A549 (cell line): ENCODE results near the gene GRHL3. TPM values are rescaled to one million over a fixed set of nuclear protein-coding genes. Genes with fewer than 3 reads are reported as not detected.

ENCODE experiments used
- ATAC-seq, 2 experiments: fragments of 200-7000 bp in 1 of 2; fragments of >200 bp in 1 of 2; cut with Nextera tagmentation in 1 of 2; cut with Tn5 transposase in 1 of 2; 3 replicates each; pipeline versions ENCODE4 v1.8.0 to v1.9.1; 2018 to 2020; ENCODE audit warnings: mild to moderate bottlenecking in 1 of 2, moderate library complexity in 1 of 2
- CTCF ChIA-PET: fragments of 300-600 bp; sonication (Branson Sonifier 250); formaldehyde crosslinking; extraction: SDS; loops from one replicate; lab custom pipeline; 2021; ENCODE audit warnings: antibody characterized with exemption, inconsistent platforms; lab: Yijun Ruan, JAX
- POLR2A ChIA-PET: fragments of 350-600 bp; formaldehyde crosslinking; extraction: SDS; loops from one replicate; lab custom pipeline; 2021; ENCODE audit warnings: antibody characterized with exemption, inconsistent platforms; lab: Yijun Ruan, JAX
- DNase-seq, 2 experiments: peaks; one replicate each; pipeline versions ENCODE4 v3.0.0 to v3.0.0-alpha.2; 2011 to 2016; ENCODE audit warnings: low read depth in 1 of 2, low spot score in 1 of 2
- FAIRE-seq: peaks from 2 replicates; lab custom pipeline; 2011; peaks lifted over from hg19 to GRCh38; lab: Jason Lieb, UNC
- H3K27ac ChIP-seq, 2 experiments: fragments of >200 bp; sonication (Bioruptor Twin); formaldehyde crosslinking; 3 replicates each; pipeline ENCODE4 v1.5.1; 2016 to 2017
- H3K4me1 ChIP-seq: fragments of >200 bp; sonication (Bioruptor Twin); formaldehyde crosslinking; 3 replicates; pipeline ENCODE4 v1.6.1; 2016
- H3K4me2 ChIP-seq: fragments of >200 bp; sonication (Bioruptor Twin); formaldehyde crosslinking; 3 replicates; pipeline ENCODE4 v1.6.1; 2016
- H3K4me3 ChIP-seq: fragments of >200 bp; sonication (Bioruptor Twin); formaldehyde crosslinking; 3 replicates; pipeline ENCODE4 v1.5.1; 2016
- H3K9me3 ChIP-seq: fragments of >200 bp; sonication (Bioruptor Twin); formaldehyde crosslinking; 3 replicates; pipeline ENCODE4 v1.6.1; 2016
- CBX2 ChIP-seq: fragments of 200-600 bp; sonication (generic); IDR thresholded peaks from 2 replicates; pipeline ENCODE4 v1.6.1; 2016; ENCODE audit warnings: low read depth, mild to moderate bottlenecking, borderline replicate concordance
- CEBPB ChIP-seq, 2 experiments: fragments of >200 bp in 1 of 2; sonication (Bioruptor Twin) in 1 of 2; formaldehyde crosslinking in 1 of 2; IDR thresholded peaks; 2 replicates each; pipeline ENCODE4 v1.6.1; 2012 to 2016
- ELK1 ChIP-seq: fragments of 150-350 bp; IDR thresholded peaks from 2 replicates; pipeline ENCODE4 v1.6.1; 2014; ENCODE audit warnings: low read depth, mild to moderate bottlenecking, low read length
- EP300 ChIP-seq, 2 experiments: fragments of >200 bp; sonication (Bioruptor Twin); formaldehyde crosslinking; IDR thresholded peaks; 2 replicates in 1 of 2; 3 replicates in 1 of 2; pipeline ENCODE4 v1.6.1; 2016 to 2017
- FOSL2 ChIP-seq, 2 experiments: fragments of 450-650 bp in 1 of 2; fragments of >200 bp in 1 of 2; sonication (Bioruptor Twin) in 1 of 2; formaldehyde crosslinking; IDR thresholded peaks; 2 replicates each; pipeline versions ENCODE4 v1.5.0 to v1.6.1; 2016 to 2020; ENCODE audit warnings: mild to moderate bottlenecking in 1 of 2, moderate library complexity in 1 of 2
- GATA3 ChIP-seq: IDR thresholded peaks from 2 replicates; pipeline ENCODE4 v1.6.1; 2012; ENCODE audit warnings: borderline replicate concordance
- HOXB13 ChIP-seq: fragments of 250-450 bp; sonication (Bioruptor Pico); IDR thresholded peaks from 2 replicates; pipeline ENCODE4 v1.5.0; 2020; ENCODE audit warnings: low read depth, mild to moderate bottlenecking, moderate library complexity
- JUNB ChIP-seq: fragments of >200 bp; sonication (Bioruptor Twin); formaldehyde crosslinking; IDR thresholded peaks from 2 replicates; pipeline ENCODE4 v1.6.1; 2016
- MAFK ChIP-seq: fragments of 450-650 bp; IDR thresholded peaks from 2 replicates; pipeline ENCODE4 v1.6.1; 2014; ENCODE audit not compliant: partially characterized antibody
- MAX ChIP-seq: IDR thresholded peaks from 2 replicates; pipeline ENCODE4 v1.6.1; 2012
- NFE2L2 ChIP-seq: fragments of 150-350 bp; conservative IDR thresholded peaks from 2 replicates; pipeline ENCODE4 v1.6.1; 2014; ENCODE audit warnings: low read length
- NPAS2 ChIP-seq: fragments of 250-450 bp; sonication (Bioruptor Pico); IDR thresholded peaks from 2 replicates; pipeline ENCODE4 v1.8.0; 2022; ENCODE audit warnings: mild to moderate bottlenecking, moderate library complexity, borderline replicate concordance
- RAD21 ChIP-seq, 2 experiments: fragments of >200 bp in 1 of 2; sonication (Bioruptor Twin) in 1 of 2; formaldehyde crosslinking in 1 of 2; IDR thresholded peaks in 1 of 2; conservative IDR thresholded peaks in 1 of 2; 2 replicates in 1 of 2; 3 replicates in 1 of 2; pipeline ENCODE4 v1.6.1; 2012 to 2018; ENCODE audit warnings: inconsistent platforms in 1 of 2
- RFX5 ChIP-seq: fragments of 450-650 bp; IDR thresholded peaks from 2 replicates; pipeline ENCODE4 v1.7.1; 2014; ENCODE audit warnings: antibody characterized with exemption, mild to moderate bottlenecking, moderate library complexity
- RNF2 ChIP-seq: fragments of 200-600 bp; sonication (generic); IDR thresholded peaks from 2 replicates; pipeline ENCODE4 v1.6.1; 2016; ENCODE audit warnings: low read depth, mild to moderate bottlenecking, antibody characterized with exemption, moderate library complexity, borderline replicate concordance
- ZC3H11A ChIP-seq: fragments of 450-650 bp; IDR thresholded peaks from 2 replicates; pipeline ENCODE4 v1.6.1; 2014; ENCODE audit warnings: antibody characterized with exemption, mild to moderate bottlenecking
- WGBS: methylation state at CpG from one replicate; pipeline ENCODE4 v1.1.6; 2017; ENCODE audit errors: missing lambda C conversion rate; 5-methylcytosine and 5-hydroxymethylcytosine counted together
- polyA plus RNA-seq, 4 experiments: library from polyadenylated mRNA; depleted of rRNA in 3 of 4; stranded (reverse); fragments of >200 nt; fragmentation: RNase III in 1 of 4; extraction: RNeasy Plus Mini Kit Qiagen cat#74134 plus additional on column Dnase treatment in 1 of 4; gene quantifications; 2 replicates in 3 of 4; 3 replicates in 1 of 4; pipeline ENCODE4 v1.2.3, GENCODE V29; 2011 to 2017

Gene GRHL3
- polyA plus RNA-seq, 2 of the 4 experiments (the other 2 are of a cell fraction) = 0.58 to 1.6 TPM

- CTCF ChIA-PET = interaction anchor here (1.4 to 1.6 kb wide), 2 partner anchors 21 to 168 kb away, joined by 4 to 5 read pairs; no protein-coding TSS in a partner anchor
- Histone ChIP-seq H3K27ac (no peak overlapping the region), H3K4me3 (no peak overlapping the region), H3K4me2 (no peak overlapping the region), H3K9me3 (no peaks in the 10 kb centered on the region), H3K4me1 (peaks cover 25% of the 10 kb centered on the region)
- no peak for ATAC-seq
- POLR2A ChIA-PET = no interaction called here
- no peak for DNase-seq
- no peak for TF ChIP-seq EP300 (IDR thresholded peaks at IDR 0.05)
- TF ChIP-seq HOXB13 (CRISPR knock-in tag) = no peak
- no peak for TF ChIP-seq RAD21 (conservative IDR thresholded peaks at IDR 0.05 in 1 of 2, IDR thresholded peaks at IDR 0.05 in 1 of 2)
- TF ChIP-seq NFE2L2 = no peak
- TF ChIP-seq RFX5 = no peak
- FAIRE-seq = no peak
- 92% methylated on average over 4 of the region's 4 CpGs for WGBS
Measured at GRCh38 chr1:24369801-24370200, 50.6 kb downstream of the GRHL3 start.

GRCh38 chr1:24373044-24373443 is 53.9 kb downstream of the GRHL3 start:
- ATAC-seq = no peak
- 87% methylated on average over 7 of the region's 7 CpGs for WGBS
- no peak for FAIRE-seq

DNA sequence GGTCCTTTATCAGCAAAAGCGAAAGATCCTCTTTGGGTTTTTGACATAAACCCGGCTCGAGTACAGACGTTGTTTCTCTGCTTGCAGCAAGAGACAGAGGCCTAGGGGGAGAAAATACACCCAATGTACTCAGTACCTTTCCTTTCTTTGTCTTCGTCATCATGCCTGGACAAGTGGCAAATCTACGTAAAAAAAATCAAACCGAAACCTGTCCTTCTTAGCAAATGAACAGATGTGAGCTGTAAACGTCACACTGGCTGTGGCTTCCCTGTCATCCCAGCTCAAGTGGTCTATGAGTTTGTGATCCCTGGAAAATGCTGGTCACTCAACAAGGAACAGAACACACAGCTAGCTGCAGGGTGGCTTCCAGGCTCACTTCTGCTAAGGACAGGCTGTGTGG is 54.6 kb downstream of the GRHL3 start:
- 98% methylated on average over 8 of the region's 8 CpGs for WGBS
- Histone ChIP-seq H3K4me1 (peaks cover 22% of the 10 kb centered on the region), H3K4me3 (no peak overlapping the region)
- FAIRE-seq = no peak
- TF ChIP-seq JUNB (no peak), NPAS2 (CRISPR knock-in tag) (no peak)
- TF ChIP-seq, all 56 proteins: peak for 0
- ATAC-seq = no peak
- ChIA-PET CTCF (interaction anchor here (1.2 to 3.6 kb wide), 4 partner anchors 12 to 175 kb away, joined by 3 to 23 read pairs (median 6); no protein-coding TSS in a partner anchor), POLR2A (interaction anchor here (0.7 kb wide), 1 partner anchor 171 kb away, joined by 12 read pairs; no protein-coding TSS in a partner anchor)
- Histone ChIP-seq H3K27ac (peak overlapping the region; percentile 81 to 83), H3K4me2 (no peak overlapping the region), H3K9me3 (no peaks in the 10 kb centered on the region)
- no peak for DNase-seq

More at GRCh38 chr1:24373044-24373443, 53.9 kb downstream of the GRHL3 start:
- peaks cover 22% of the 10 kb centered on the region for H3K4me1 ChIP-seq
- no peak overlapping the region for H3K4me2 ChIP-seq
- H3K9me3 ChIP-seq = no peaks in the 10 kb centered on the region
- no peak for TF ChIP-seq GATA3
- no peak for TF ChIP-seq NFE2L2
- TF ChIP-seq RAD21 (conservative IDR thresholded peaks at IDR 0.05 in 1 of 2, IDR thresholded peaks at IDR 0.05 in 1 of 2) = no peak
- H3K27ac ChIP-seq = peak overlapping the region; percentile 81 to 83; a peak in 4 of 6 replicates
- POLR2A ChIA-PET = no interaction called here
- CTCF ChIA-PET = interaction anchor here (1.3 to 3.6 kb wide), 6 partner anchors 11 to 223 kb away, joined by 4 to 23 read pairs (median 8); no protein-coding TSS in a partner anchor
- DNase-seq = no peak
- H3K4me3 ChIP-seq = no peak overlapping the region

DNA sequence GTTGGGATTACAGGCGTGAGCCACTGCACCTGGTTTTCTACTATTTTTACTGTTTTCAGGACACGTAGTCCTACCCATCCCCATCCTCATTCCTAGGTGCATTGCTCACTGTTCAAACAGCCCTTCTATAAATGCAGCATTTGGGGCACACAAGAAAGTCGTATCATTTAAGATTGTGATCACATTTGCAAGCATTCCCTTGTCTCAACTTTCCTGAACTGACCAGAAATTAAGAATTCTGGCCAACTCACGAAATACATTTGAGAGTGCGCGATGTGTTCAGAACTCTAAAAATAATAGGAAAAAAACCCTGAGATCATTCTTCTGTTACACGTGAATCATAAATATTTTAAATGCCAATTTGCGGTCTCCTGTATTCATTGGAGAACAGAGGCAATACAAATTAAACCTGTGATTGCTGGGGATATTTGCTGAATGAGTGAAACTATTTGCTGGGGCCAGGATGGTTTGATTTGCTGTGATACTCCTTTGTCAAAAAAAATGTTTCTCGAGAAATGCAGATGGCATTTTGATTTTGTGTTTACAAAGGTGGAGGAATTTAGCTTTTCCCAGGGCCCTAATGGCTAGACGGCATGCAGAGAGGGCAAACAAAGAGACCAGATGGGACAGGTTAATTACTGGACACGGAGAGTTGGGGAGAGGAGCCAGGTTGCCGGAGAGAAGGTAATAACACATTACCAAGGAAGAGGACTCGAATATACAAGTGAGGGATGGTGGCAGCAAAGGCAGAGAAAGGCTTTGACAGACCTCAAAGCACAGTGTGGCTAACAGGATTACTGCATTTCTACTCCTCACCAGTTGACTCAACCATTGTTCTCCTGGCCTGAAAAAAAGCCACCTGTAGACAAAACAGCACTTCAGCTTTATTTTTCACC is 56.0 kb downstream of the GRHL3 start:
- peak overlapping the region; percentile 77 for H3K4me2 ChIP-seq
- POLR2A ChIA-PET = interaction anchor here (0.6 kb wide), 1 partner anchor 1444 kb away, joined by 3 read pairs; the partner anchor contains the start of gene MTFR1L
- ATAC-seq = peak; percentile 79 to 87; a peak in 5 of 6 replicates
- TF ChIP-seq RAD21 (conservative IDR thresholded peaks at IDR 0.05 in 1 of 2, IDR thresholded peaks at IDR 0.05 in 1 of 2) (0 out of 5 replicates have a peak, but pooled peaks of 1 of the 2 experiments have one; percentile 4), ZC3H11A (no peak), RNF2 (no peak), ELK1 (no peak), GATA3 (peak; percentile 66), EP300 (IDR thresholded peaks at IDR 0.05) (peak in 1 of 2 experiments; percentile 30; a peak in 1 of 5 replicates), FOSL2 (IDR thresholded peaks at IDR 0.05) (no peak), FOSL2 (CRISPR knock-in tag; IDR thresholded peaks at IDR 0.05) (peak; percentile 38), CEBPB (IDR thresholded peaks at IDR 0.05) (0 out of 4 replicates have a peak, but pooled peaks of 1 of the 2 experiments have one; percentile 8), CBX2 (no peak), MAFK (peak; percentile 41), MAX (peak; percentile 33; the same call in 1 of the 2 replicates)
- no peaks in the 10 kb centered on the region for H3K9me3 ChIP-seq
- H3K27ac ChIP-seq = peak overlapping the region; percentile 81 to 83
- CTCF ChIA-PET = interaction anchor here (0.8 to 3.6 kb wide), 4 partner anchors 16 to 174 kb away, joined by 3 to 23 read pairs (median 16); no protein-coding TSS in a partner anchor
- peak; percentile 82 for FAIRE-seq
- H3K4me1 ChIP-seq = peaks cover 24% of the 10 kb centered on the region
- peak in 1 of 2 experiments; percentile 82 for DNase-seq
- WGBS = 3% methylated on average over 13 of the region's 13 CpGs
- H3K4me3 ChIP-seq = no peak overlapping the region
